Gastroesophageal sphincter (tissue), 4 donors: ENCODE results near the gene GALNT17. TPM values are rescaled to one million over a fixed set of nuclear protein-coding genes. Genes with fewer than 3 reads are reported as not detected.

Experiments
- ATAC-seq: fragments of 150-250 bp; one replicate; pipeline ENCODE4 v1.9.1; 2016; ENCODE audit warnings: mild to moderate bottlenecking, moderate library complexity
- H3K27ac ChIP-seq, 4 donors: fragments of 200-600 bp; sonication (generic) in 3 of 4; 1 replicate in 3 of 4; 2 replicates in 1 of 4; pipeline ENCODE4 v1.5.1; 2016 to 2019
- H3K27me3 ChIP-seq: fragments of 200-600 bp; sonication (generic); one replicate; pipeline ENCODE4 v1.5.1; 2019
- H3K36me3 ChIP-seq, 2 donors: fragments of 200-600 bp; sonication (generic); one replicate each; pipeline ENCODE4 v1.5.1; 2019; ENCODE audit warnings: control low read depth in 1 of 2
- H3K4me1 ChIP-seq, 3 donors: fragments of 200-600 bp; sonication (generic); 1 replicate in 2 of 3; 2 replicates in 1 of 3; pipeline ENCODE4 v1.5.1; 2016 to 2019; ENCODE audit warnings: control low read depth in 2 of 3
- H3K4me3 ChIP-seq, 2 donors: fragments of 200-600 bp; sonication (generic); one replicate each; pipeline ENCODE4 v1.5.1; 2019; ENCODE audit warnings: mild to moderate bottlenecking in 1 of 2, moderate library complexity in 1 of 2
- H3K9me3 ChIP-seq, 3 donors: fragments of 200-600 bp; sonication (generic); one replicate each; pipeline ENCODE4 v1.5.1; 2017 to 2019; ENCODE audit warnings: control low read depth in 2 of 3
- CTCF ChIP-seq, 4 experiments: fragments of 200-600 bp in 2 of 4; fragments of 450-650 bp in 2 of 4; sonication (generic) in 1 of 4; IDR thresholded peaks; one replicate each; pipeline ENCODE4 v1.5.1; 2017 to 2019; ENCODE audit warnings: antibody characterized with exemption in 4 of 4, mild to moderate bottlenecking in 2 of 4, moderate library complexity in 2 of 4
- EP300 ChIP-seq: sonication (generic); formaldehyde crosslinking; IDR thresholded peaks from one replicate; pipeline ENCODE4 v1.6.1; 2017; ENCODE audit warnings: antibody characterized with exemption, mild to moderate bottlenecking
- POLR2A ChIP-seq, 2 donors: fragments of 450-650 bp; IDR thresholded peaks; one replicate each; pipeline ENCODE4 v1.6.1; 2017; ENCODE audit warnings: antibody characterized with exemption in 2 of 2, mild to moderate bottlenecking in 2 of 2, moderate library complexity in 1 of 2
- POLR2AphosphoS5 ChIP-seq: sonication (generic); formaldehyde crosslinking; IDR thresholded peaks from one replicate; pipeline ENCODE4 v1.6.1; 2017; ENCODE audit warnings: antibody characterized with exemption
- WGBS, 2 donors: methylation state at CpG; one replicate each; pipeline ENCODE4 v1.1.5; 2018; ENCODE audit warnings: low coverage in 1 of 2; 5-methylcytosine and 5-hydroxymethylcytosine counted together
- total RNA-seq, 4 donors: library from RNA; depleted of rRNA; stranded (reverse); fragments of >200 nt; gene quantifications; one replicate each; pipeline ENCODE4 v1.1.0, GENCODE V29; 2016

GALNT17 gene
- total RNA-seq, 4 donors from 2014 or later, result 16.7 to 93.2 (median 34.8) TPM

GRCh38 chr7:71235253-71235652, 103.3 kb downstream of the GALNT17 start:
- 65 to 87% methylated on average over 8 to 10 of the region's 10 CpGs for WGBS, 2 donors
- H3K27me3 ChIP-seq, result no peaks in the 10 kb centered on the region
- no peaks in the 10 kb centered on the region for H3K36me3 ChIP-seq
- ATAC-seq, result no peak
- no peak for TF ChIP-seq POLR2AphosphoS5
- TF ChIP-seq EP300, result no peak
- no peak for TF ChIP-seq CTCF (IDR thresholded peaks at IDR 0.05)
- TF ChIP-seq POLR2A (IDR thresholded peaks at IDR 0.05), result no peak
- H3K9me3 ChIP-seq, result peaks cover 0 to 8% (median 0%) of the 10 kb centered on the region in 3 donors
- peak overlapping the region; percentile 78 to 86 (median 84) for H3K27ac ChIP-seq
- peaks cover 0 to 59% (median 30%) of the 10 kb centered on the region in 3 donors for H3K4me1 ChIP-seq
- H3K4me3 ChIP-seq, result no peak overlapping the region

GRCh38 chr7:71236230-71237105, 104.5 kb downstream of the GALNT17 start:
- no peak for TF ChIP-seq CTCF (IDR thresholded peaks at IDR 0.05)
- no peak for TF ChIP-seq POLR2AphosphoS5
- TF ChIP-seq POLR2A (IDR thresholded peaks at IDR 0.05), result no peak
- no peak for TF ChIP-seq EP300
- Histone ChIP-seq H3K36me3 (no peaks in the 10 kb centered on the region), H3K4me1 (peaks cover 0 to 72% (median 30%) of the 10 kb centered on the region in 3 donors), H3K27me3 (no peaks in the 10 kb centered on the region), H3K4me3 (peak overlapping the region in 1 of 2 donors; percentile 20), H3K27ac (peak overlapping the region; percentile 78 to 86 (median 84)), H3K9me3 (peaks cover 0 to 4% (median 0%) of the 10 kb centered on the region in 3 donors)
- ATAC-seq, result peak; percentile 41
- 26 to 34% methylated on average over 12 of the region's 16 CpGs for WGBS, 2 donors

GRCh38 chr7:71237945-71238344, 106.0 kb downstream of the GALNT17 start:
- ATAC-seq, result peak; percentile 76
- Histone ChIP-seq H3K9me3 (no peaks in the 10 kb centered on the region), H3K4me3 (no peak overlapping the region), H3K27ac (peak overlapping the region; percentile 78 to 86 (median 84)), H3K36me3 (no peaks in the 10 kb centered on the region), H3K27me3 (no peaks in the 10 kb centered on the region), H3K4me1 (peaks cover 0 to 75% (median 30%) of the 10 kb centered on the region in 3 donors)
- TF ChIP-seq POLR2AphosphoS5, result peak; percentile 46
- TF ChIP-seq CTCF (IDR thresholded peaks at IDR 0.05), result peak in 3 of 4 experiments; percentile 45 to 76 (median 50)
- TF ChIP-seq POLR2A (IDR thresholded peaks at IDR 0.05), result no peak
- TF ChIP-seq EP300, result no peak
- WGBS, 2 donors, result 41 to 51% methylated on average over 2 of the region's 2 CpGs

- TF ChIP-seq POLR2A (IDR thresholded peaks at IDR 0.05), result no peak
- TF ChIP-seq EP300, result no peak
- no peak for TF ChIP-seq POLR2AphosphoS5
- no peak for TF ChIP-seq CTCF (IDR thresholded peaks at IDR 0.05)
- peaks cover 0 to 80% (median 30%) of the 10 kb centered on the region in 3 donors for H3K4me1 ChIP-seq
- peak overlapping the region; percentile 78 to 86 (median 84) for H3K27ac ChIP-seq
- H3K27me3 ChIP-seq, result no peaks in the 10 kb centered on the region
- no peaks in the 10 kb centered on the region for H3K36me3 ChIP-seq
- WGBS, 2 donors, result 74 to 84% methylated on average over 4 to 6 of the region's 7 CpGs
- no peaks in the 10 kb centered on the region for H3K9me3 ChIP-seq
- H3K4me3 ChIP-seq, result no peak overlapping the region
- no peak for ATAC-seq
These were observed 106.8 kb downstream of the GALNT17 start for GRCh38 chr7:71238581-71239295.
